ENCODE measurements around the gene SAMD8.

Gene SAMD8

DNA sequence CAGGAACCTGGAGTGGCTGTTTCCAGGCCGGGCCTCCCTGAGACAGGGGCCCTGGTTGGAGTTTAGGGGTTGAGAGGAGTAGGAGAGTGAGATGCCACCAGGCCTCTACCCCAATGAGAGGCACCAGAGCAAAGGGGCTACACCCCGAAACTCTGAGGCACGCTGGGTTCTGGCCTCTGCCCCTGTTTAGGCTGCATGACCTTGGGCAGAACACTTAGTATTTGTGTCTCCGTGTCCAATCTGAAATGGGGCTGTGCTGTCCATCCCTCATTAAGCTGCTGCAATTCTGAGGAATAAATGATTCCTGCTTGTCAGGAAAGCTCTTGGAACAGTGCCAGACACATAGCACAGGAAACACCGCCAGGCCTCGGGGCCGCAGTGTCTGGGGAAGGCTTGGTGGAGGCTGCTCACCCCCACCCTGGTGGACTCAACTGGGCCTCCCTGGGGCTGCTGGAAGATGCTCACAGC is 40.5 kb upstream of the SAMD8 start:
- Histone ChIP-seq H3K4me2 (no peak overlapping the region), H3K27ac (no peak overlapping the region), H4K20me1 (no peaks in the 10 kb centered on the region), H3K9me3 (no peaks in the 10 kb centered on the region; the same call in 1 of the 2 replicates), H3K36me3 (no peaks in the 10 kb centered on the region), H3K4me3 (no peak overlapping the region), H3K27me3 (no peaks in the 10 kb centered on the region), H3K4me1 (peaks cover 10% of the 10 kb centered on the region), H3K9ac (no peak overlapping the region)
- TF ChIP-seq Cebpa-rat (IDR thresholded peaks at IDR 0.05): no peak

DNA sequence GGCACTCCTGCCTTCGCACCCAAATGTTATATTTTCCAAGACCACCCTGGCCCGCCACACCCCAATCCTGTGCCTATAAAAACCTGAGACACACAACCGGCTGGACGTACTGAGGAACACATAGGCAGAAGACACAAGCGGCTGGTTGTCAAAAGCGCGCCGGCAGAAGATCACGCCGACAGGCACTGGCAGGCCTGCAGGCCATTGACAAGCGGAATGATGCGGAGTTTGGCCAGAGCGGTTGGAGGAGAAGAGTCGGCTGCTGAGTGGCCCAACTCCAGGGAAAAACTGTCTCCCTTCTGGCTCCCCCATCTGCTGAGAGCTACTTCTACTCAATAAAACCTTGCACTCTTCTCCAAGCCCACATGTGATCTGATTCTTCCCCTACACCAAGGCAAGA is 39.7 kb upstream of the SAMD8 start:
- no peaks in the 10 kb centered on the region for H3K27me3 ChIP-seq
- H3K4me2 ChIP-seq: no peak overlapping the region
- no peaks in the 10 kb centered on the region for H4K20me1 ChIP-seq
- no peak overlapping the region for H3K27ac ChIP-seq
- no peak for TF ChIP-seq Cebpa-rat (IDR thresholded peaks at IDR 0.05)
- no peak overlapping the region for H3K4me3 ChIP-seq
- no peaks in the 10 kb centered on the region; the same call in 1 of the 2 replicates for H3K9me3 ChIP-seq
- no peaks in the 10 kb centered on the region for H3K36me3 ChIP-seq
- peaks cover 10% of the 10 kb centered on the region for H3K4me1 ChIP-seq
- no peak overlapping the region for H3K9ac ChIP-seq

DNA sequence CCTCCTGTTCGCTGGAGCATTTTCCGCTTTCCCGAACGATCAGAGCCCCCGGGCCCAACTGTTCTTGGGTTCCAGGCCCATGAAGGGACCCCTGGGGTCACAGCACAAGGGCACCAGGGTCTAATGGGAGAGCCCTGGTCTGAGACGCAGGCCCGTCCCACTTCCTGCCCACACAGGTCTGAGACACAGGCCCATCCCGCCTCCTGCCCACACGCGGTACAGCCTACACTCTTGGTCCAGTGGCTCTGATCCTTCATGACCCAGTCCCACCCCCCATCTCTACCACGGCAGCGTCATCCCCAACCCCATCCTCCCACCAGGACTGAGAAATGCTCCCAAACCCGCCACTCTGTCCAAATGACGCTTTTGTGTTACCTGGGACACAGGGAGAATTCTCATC is 38.7 kb upstream of the SAMD8 start:
- Histone ChIP-seq H4K20me1 (no peaks in the 10 kb centered on the region), H3K9me3 (no peaks in the 10 kb centered on the region; the same call in 1 of the 2 replicates), H3K4me1 (peaks cover 10% of the 10 kb centered on the region), H3K4me3 (no peak overlapping the region), H3K36me3 (no peaks in the 10 kb centered on the region), H3K4me2 (no peak overlapping the region), H3K27ac (no peak overlapping the region), H3K27me3 (no peaks in the 10 kb centered on the region), H3K9ac (no peak overlapping the region)
- no peak for TF ChIP-seq Cebpa-rat (IDR thresholded peaks at IDR 0.05)

DNA sequence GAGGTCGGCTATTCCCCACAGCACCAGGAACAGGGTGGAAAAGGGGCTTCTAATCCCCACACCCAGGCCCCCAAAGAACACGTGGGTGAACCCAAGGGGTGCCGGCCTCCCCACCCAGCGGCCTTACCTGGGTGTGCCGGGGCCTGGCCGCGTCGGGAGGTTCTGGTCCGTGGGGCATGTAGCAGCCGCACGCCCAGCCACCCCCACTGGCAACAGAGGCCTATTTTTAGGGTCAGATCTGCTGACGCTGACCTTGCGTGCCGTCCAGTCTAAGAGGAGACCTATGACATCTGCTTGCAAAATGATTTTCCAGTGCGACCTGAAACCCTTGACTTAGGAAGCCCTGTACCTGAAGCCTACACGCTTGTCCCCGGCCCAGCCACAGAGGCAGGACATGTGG is 38.0 kb upstream of the SAMD8 start:
- Histone ChIP-seq H3K9ac (no peak overlapping the region), H3K36me3 (no peaks in the 10 kb centered on the region), H3K4me3 (no peak overlapping the region), H3K4me2 (no peak overlapping the region), H3K27me3 (no peaks in the 10 kb centered on the region), H3K27ac (no peak overlapping the region), H3K9me3 (no peaks in the 10 kb centered on the region; the same call in 1 of the 2 replicates), H4K20me1 (no peaks in the 10 kb centered on the region), H3K4me1 (peaks cover 10% of the 10 kb centered on the region)
- TF ChIP-seq Cebpa-rat (IDR thresholded peaks at IDR 0.05): no peak

DNA sequence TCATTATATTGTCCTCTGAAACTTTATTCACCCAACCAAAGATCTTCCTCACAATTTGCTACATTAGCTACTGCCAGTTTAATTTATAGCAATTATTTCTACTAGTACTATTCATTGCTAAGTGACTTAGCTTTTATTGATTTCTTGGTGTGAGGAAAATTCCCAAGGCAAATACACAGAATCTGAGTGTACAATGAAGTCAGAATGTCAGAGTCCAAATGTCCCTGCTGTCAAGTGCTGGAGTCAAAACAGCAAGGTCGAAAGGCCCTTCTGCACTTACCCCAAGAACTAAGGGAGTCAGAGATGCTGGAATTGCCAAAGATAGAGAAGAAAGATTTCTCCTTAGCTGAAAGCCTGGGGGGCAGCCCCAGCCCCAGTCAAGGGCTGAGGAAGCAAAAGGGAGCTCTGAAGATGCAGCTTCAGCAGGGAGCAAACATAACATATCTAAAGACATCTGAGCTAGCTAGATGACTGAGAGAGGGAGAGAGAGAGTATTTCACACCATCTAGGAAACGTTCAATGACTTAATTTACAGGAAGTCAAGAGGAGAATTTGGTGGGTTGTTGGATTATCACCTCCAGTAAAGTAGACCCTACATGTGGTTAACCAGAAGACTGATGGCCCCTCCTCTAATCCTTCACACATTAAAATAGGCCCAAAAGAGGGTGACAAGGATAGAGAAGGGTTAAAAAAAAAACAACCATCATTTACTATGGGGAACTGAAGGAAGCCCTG is 36.6 kb upstream of the SAMD8 start:
- Histone ChIP-seq H3K4me2 (no peak overlapping the region), H3K27me3 (no peaks in the 10 kb centered on the region), H3K9ac (no peak overlapping the region), H4K20me1 (no peaks in the 10 kb centered on the region), H3K36me3 (no peaks in the 10 kb centered on the region), H3K27ac (no peak overlapping the region), H3K4me1 (peaks cover 4% of the 10 kb centered on the region; the same call in 1 of the 2 replicates), H3K4me3 (no peak overlapping the region), H3K9me3 (no peaks in the 10 kb centered on the region; the same call in 1 of the 2 replicates)
- TF ChIP-seq Cebpa-rat (IDR thresholded peaks at IDR 0.05): no peak

DNA sequence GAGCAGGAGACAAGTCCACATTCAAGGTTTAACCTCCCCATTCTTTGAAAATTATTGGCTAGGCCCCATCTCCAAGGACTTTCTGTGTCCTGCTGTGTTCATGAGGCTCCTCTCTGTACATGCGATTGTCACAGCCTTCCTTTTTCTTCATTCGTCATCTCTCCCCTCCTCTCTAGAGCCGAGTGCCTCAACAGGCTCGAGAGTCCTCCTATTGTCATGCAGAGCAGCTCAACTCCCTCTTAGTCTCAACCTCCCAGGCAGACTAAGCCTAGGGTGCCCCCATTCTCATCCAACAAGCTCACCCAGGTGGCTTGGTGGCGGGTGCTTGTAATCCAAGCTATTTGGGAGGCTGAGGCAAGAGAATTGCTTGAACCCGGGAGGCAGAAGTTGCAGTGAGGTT is 35.1 kb upstream of the SAMD8 start:
- Histone ChIP-seq H3K4me1 (no peaks in the 10 kb centered on the region), H3K4me2 (no peak overlapping the region), H4K20me1 (no peaks in the 10 kb centered on the region), H3K36me3 (no peaks in the 10 kb centered on the region), H3K4me3 (no peak overlapping the region), H3K9ac (no peak overlapping the region), H3K27ac (no peak overlapping the region), H3K9me3 (no peaks in the 10 kb centered on the region), H3K27me3 (no peaks in the 10 kb centered on the region)
- no peak for TF ChIP-seq Cebpa-rat (IDR thresholded peaks at IDR 0.05)

DNA sequence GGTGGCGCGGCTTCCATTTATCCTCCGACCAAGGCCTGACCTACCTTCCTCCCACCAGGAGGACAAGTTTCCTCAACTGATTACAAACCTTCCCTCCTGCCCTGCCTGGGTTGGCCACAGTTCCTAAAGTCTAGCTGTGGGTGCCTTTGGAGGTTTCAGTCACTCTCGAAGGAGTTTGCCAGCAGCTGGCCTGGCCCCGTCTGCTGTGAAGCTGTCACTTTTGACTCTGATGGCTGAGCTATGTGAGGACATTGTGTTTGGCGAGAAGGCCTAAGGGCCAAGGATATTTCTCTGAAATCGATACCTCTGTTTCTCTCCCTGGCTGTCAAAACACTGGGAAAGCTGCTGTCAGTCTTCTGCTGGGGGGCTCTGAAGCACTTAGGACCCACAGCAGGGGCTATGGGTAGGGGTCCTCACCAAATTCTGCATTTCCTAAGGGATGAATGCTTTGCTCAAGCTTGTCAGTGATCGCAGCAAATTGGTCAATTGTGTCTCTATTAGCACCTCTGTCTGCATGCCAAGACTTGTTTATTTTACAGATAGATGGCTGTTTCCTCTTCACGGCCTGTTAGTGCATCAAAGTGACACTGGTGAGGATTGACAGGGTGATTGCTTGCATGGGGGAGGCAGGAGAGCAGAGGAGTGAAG is 31.9 kb upstream of the SAMD8 start:
- Histone ChIP-seq H3K36me3 (no peaks in the 10 kb centered on the region), H3K4me2 (no peak overlapping the region), H3K9me3 (no peaks in the 10 kb centered on the region), H3K27ac (no peak overlapping the region), H3K4me3 (no peak overlapping the region), H3K9ac (no peak overlapping the region), H3K4me1 (peaks cover 8% of the 10 kb centered on the region), H3K27me3 (no peaks in the 10 kb centered on the region), H4K20me1 (no peaks in the 10 kb centered on the region)
- no peak for TF ChIP-seq Cebpa-rat (IDR thresholded peaks at IDR 0.05)

DNA sequence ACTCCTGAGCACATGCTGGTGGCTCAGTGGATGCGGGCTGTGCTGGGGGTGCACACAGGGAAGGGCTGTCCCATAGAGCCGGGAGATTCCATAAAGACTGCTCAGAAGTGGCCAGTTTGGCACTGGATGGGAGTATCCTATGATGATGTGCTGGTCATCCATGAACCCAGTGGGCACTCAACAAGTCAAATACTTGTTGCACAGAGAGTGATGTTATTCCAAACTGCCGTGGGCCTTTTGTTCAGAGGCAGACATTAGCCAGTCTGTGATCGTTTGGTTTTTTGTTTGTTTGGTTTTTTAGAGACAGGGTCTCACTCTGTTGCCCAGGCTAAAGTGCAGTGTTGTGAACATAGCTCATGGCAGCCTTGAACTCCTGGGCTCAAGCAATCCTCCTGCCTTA is 30.9 kb upstream of the SAMD8 start:
- Histone ChIP-seq H4K20me1 (no peaks in the 10 kb centered on the region), H3K4me3 (no peak overlapping the region), H3K9ac (no peak overlapping the region), H3K36me3 (no peaks in the 10 kb centered on the region), H3K9me3 (no peaks in the 10 kb centered on the region), H3K4me1 (peaks cover 16% of the 10 kb centered on the region), H3K27me3 (no peaks in the 10 kb centered on the region), H3K4me2 (no peak overlapping the region), H3K27ac (no peak overlapping the region)
- no peak for TF ChIP-seq Cebpa-rat (IDR thresholded peaks at IDR 0.05)

DNA sequence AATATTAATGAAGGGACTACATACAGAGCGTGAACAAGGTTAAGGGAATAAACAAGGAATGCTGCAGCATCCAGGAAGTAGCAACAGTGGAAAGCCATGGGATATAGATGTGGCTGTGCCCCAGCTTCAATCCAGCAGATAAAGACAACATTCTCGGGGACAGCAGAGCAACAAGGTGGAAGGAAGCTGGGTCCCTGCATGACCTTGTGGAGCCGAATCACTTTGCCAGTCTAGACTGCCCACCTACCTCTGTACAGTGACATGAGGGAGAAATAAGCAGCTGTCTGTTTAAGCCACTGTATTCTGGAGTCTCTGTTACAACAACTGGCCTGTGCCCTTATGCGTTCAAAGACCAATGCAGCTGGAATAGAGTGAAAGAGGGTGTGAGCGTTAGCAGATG is 30.1 kb upstream of the SAMD8 start:
- Histone ChIP-seq H3K4me1 (peaks cover 16% of the 10 kb centered on the region), H3K4me2 (no peak overlapping the region), H4K20me1 (no peaks in the 10 kb centered on the region), H3K9me3 (no peaks in the 10 kb centered on the region), H3K9ac (no peak overlapping the region), H3K27me3 (no peaks in the 10 kb centered on the region), H3K36me3 (no peaks in the 10 kb centered on the region), H3K4me3 (no peak overlapping the region), H3K27ac (no peak overlapping the region)
- no peak for TF ChIP-seq Cebpa-rat (IDR thresholded peaks at IDR 0.05)

Measured in BLaER1 (cell line).